CD4-positive, alpha-beta T cell treated with Interleukin-10 for 1 hour (primary cell): ENCODE results near the gene TMEM117.
"Not testable (repeated sequence)": the region's sequence is repeated elsewhere in the genome, so short reads cannot be mapped to it uniquely, and the experiment has no call there.

ENCODE experiments used
- DNase-seq: peaks from one replicate; pipeline ENCODE4 v3.0.0-alpha.2; 2020

Gene TMEM117

DNA sequence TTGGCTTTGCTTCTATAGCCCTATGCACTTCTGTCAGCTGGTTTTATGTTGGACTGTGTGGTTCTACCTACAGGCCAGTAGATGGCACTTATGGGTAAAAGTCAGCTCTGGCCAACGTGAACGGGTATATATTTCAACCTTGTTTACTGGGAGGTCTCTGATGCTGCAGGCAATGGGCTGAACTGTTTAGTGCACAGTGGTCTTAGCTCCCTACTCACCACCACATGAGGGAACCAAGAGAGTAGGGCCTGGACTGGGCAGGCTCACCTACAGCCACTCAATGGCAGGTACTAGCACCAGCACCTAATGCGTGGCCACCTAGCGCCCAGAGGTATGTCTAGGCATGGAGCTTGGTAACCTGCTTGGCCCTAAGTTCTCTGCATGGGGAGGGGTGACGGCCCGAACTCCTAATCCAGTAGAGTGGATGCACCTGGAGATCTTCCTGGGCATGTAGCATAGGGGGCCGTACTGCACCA, 481.8 kb downstream of the TMEM117 start:
- DNase-seq = peak; percentile 3

DNA sequence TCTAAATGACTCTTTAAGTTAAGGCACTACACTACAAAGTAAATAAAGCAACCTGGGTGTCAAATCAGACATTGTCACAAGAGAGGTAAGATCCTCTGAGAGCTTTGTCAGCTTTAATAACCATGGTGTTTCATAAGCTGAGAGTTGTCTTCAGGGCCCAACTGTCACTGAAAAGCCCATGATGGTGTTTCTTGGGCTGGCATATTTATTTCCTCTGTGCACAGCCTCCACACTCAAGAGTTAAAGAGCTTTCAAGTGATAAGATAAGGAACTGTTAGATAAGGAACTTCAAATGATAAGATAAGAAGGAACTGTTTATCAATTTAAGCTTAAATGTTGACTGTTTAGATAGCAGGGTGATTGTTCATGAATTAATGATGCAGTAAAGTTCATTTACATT, 495.4 kb downstream of the TMEM117 start:
- no peak for DNase-seq

DNA sequence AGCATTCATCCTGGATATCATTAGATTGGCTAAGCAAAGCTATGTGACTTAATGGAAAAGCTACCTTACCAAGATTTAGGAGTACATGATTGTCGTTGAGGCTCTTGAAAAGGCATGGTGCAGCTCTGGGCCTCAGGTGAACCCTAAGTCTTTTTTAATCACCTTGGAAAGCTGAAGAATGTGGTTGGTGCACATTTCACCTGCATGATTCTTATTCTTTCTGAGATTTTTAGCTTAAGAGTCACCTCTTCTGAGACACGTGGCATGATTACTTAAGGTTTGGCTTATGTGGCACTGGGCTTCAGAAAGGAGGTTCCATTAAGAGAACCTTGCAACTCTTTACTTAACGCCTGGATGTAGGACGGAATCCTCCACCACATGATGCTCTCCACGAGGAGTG, 498.5 kb downstream of the TMEM117 start:
- DNase-seq = no peak

DNA sequence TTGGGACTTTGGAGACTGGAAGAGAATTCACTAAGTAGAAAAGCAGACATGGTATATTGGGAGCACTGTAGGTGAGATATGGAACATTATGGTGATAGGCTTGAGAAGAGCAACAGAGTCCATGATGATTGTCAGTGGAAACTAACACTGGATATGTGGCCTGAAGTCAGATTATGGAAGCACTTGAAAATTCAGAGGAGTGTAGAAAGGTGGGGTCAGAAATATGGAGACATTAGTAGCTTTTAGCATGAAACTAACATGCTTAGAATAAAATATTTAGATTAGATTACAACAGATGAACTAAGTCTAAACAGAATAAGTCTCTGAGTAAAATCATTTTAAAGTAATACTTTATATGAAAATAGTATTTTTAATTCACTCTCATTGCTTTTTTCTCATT, 499.1 kb downstream of the TMEM117 start:
- no peak for DNase-seq

DNA sequence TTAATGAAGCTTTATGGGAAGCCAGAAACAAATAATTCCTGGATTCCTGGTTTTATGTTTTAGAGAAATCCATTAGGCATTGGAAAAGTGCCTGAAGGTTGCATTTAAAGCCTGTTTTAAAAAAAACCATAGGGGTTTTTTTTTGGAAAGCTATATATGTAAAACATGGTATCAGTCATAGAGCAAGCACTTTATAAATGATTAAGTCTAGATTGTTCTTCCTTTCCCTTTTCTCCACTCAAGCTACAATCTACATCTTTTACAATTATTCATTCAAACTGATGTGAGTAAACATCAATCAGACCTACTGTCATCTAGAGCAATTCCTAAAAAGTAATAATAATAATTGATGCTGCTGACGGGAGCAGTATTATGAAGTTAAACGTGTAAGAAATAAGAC, 500.7 kb downstream of the TMEM117 start:
- no peak for DNase-seq

DNA sequence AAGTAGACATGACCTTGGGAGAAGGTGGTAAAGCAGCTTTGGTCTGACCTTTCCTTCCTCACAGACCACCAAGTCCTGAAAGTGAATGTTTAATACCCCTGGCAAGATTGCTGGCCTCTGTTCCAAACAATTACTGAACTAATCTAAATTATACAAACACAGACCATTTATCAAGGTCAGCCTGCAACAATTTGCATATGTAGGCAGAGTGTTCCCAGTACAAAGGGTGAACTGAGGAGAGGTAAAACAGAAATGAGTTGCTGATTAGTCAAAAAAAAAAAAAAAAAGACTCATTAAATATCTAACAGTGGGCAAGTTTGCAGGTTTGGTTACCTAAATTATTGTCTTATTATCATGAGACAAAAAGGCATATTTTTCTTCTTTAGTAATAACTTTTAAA, 506.5 kb downstream of the TMEM117 start:
- no peak for DNase-seq

DNA sequence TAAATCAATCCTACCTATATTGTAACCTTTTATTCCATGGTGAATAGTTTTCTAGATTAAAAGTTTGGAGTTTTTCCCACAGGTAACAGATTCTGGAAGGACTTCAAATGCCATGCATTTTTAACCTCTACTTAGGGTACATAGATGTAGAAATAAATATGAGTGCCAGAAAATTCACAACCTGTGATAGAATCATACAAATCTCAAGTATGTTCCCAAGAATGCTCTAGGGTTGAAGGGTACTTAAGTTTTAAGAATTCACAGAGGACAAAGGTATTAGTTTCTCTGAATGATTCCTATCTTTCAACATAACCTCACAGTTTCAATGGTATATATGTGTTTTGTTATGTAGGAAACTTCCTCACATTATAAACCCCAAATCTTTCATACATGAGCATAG, 511.3 kb downstream of the TMEM117 start:
- DNase-seq = no peak

DNA sequence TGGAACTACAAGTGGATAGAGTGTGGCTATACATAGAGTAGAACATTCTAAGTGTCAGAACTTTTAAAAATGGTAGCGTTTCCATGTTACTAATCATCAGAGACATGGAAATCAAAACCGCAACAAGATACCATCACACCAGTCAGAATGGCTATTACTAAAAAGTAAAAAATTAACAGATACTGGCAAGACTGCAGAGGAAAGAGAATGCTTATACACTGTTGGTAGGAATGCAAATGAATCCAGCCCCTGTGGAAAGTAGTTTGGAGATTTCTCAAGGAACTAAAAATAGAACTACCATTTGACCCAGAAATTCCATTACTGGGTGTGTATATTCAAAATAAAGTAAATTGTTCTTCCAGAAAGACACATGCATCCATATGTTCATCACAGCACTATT, 521.6 kb downstream of the TMEM117 start:
- DNase-seq = no peak

DNA sequence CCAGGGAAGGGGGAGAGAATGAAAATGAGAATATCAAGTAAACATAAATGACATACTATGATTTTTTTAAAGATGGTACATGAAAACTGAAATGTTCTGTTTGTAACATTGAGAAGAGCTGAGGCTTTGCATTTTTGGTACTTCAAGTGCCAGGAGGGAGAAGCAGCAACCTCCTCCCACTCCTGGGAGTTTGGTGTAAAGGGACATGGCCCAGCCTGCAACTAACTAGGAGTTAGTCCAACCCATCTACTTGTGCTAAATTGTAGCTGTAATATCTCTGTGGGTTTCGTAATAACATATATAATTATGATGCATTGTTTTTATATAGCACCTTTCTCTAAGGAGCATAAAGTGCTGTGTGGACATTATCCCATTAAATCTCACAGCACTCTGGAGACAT, 522.8 kb downstream of the TMEM117 start:
- no peak for DNase-seq

DNA sequence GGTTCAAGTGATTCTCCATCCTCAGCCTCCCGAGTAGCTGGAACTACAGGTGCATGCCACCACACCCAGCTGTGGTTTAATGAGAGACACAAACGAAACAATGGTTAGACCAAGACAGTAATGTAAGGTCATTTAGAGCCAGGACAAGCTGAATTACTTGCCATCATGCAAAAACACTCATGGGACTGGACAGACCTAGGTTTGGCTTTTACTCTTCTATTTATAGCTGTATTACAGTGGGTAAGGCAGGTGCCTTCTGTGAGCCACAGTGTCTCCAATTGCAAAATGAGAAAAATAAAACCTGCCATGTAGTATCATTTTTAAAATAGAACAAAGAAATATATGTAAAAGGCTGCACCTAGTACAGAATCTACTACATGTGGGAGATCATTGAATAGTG, 527.1 kb downstream of the TMEM117 start:
- no peak for DNase-seq

DNA sequence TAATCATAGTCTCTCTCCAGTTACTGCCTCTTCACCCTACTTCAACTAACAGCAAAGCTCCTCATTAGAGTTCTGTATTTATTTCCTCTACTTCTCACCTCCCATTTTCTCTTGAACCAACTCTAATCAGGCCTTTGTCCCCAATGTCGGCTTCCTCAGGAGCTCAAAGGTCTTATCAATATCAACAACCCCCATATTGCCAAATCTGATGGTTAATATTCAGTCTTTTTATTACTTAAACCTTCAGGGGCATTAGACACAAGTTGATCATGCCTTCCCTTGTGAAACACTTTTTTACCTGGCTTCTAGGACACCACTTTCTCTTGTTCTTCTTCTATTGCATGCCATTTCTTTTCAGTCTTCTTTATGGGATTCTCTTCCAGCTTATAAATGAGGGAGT, 531.3 kb downstream of the TMEM117 start:
- DNase-seq = no peak

DNA sequence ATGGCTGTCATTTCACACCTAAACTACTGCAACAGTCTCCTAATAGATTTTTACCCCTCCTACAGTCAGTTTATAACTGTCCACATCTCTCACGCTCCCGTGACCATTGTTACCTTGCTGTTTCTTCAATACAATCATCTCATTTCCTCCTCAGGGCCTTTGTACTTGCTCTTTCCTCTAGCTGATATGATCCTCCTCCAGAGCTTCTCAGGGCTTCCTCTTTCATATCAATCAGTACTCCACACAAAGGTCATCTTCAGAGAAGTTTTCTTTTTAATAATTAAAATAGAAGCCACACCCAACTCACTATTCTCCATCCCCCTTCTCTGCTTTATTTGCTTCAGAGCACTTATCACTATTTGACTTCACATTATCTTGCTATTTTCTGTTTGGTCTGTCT, 532.0 kb downstream of the TMEM117 start:
- no peak for DNase-seq

DNA sequence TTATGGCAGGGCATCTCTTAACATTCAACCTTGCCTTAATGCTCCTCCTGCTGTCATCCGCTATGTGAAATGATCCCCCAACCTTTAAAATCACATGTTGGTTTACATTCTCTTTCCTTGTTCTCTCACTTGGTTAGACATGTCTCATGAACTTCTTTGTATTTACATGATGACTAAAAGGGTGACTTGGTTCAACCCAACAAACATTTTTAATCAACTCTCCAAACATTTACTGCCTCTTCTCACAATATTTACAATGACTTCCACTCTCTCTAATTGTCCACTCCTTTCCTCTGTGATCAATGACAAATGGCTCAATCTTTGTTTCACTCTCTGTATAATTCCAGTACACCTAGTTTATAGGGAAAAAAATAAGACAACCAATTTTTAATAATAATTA, 534.1 kb downstream of the TMEM117 start:
- DNase-seq = no peak

DNA sequence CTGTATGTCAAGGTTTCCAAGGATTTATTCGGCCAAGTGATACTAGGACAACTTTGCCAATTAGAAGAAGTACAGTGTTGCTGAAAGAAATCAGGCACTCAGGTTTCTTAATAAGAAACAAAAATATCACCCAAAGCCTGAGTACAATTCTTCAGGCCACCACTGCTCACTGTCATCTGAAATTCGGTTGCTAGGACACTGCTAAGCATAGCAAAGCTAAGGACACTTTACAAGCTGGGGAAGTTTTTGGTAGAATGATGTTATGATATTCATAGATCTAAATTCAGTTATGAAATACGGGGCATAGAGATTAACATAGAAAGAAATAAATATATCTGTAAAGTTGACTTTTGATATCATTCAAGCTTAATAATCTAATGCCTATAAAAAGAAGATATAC, 535.1 kb downstream of the TMEM117 start:
- DNase-seq = no peak

DNA sequence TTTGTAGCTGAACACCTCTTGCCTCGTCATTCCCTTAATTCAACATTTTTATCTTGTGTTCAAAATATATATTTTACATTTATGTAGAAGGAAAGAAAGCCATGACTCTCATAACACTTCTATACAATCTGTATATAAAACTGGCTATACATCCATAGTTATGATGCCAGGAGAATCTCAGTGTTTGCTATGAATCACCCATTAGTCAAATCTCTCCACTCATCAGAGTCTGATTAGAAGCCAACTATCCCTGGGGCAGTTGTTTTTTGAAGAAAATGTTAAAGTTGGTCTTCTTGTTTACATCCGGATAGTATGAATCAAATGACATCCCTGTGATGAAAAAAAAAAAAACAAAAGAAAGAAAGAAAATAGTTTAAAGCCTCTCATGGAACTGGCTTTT, 536.4 kb downstream of the TMEM117 start:
- no peak for DNase-seq

DNA sequence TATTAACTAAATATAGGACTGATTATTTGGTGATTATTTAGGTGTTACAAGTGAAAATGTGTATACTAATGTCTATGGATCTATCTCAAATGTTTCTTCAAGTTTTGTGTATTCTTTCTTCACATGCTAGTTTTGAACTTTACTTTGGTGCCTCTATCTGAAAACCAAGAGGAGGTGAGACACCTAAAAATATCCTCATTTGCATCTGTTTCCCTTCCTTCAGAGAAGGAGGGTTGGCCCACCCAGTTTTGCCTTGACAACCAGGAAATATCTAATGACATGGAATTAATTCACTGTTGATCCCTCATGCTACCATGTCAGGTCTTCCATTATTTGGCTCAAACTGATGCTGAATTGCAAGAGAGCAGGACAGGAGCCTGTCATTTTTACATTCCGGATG, 539.8 kb downstream of the TMEM117 start:
- no peak for DNase-seq

DNA sequence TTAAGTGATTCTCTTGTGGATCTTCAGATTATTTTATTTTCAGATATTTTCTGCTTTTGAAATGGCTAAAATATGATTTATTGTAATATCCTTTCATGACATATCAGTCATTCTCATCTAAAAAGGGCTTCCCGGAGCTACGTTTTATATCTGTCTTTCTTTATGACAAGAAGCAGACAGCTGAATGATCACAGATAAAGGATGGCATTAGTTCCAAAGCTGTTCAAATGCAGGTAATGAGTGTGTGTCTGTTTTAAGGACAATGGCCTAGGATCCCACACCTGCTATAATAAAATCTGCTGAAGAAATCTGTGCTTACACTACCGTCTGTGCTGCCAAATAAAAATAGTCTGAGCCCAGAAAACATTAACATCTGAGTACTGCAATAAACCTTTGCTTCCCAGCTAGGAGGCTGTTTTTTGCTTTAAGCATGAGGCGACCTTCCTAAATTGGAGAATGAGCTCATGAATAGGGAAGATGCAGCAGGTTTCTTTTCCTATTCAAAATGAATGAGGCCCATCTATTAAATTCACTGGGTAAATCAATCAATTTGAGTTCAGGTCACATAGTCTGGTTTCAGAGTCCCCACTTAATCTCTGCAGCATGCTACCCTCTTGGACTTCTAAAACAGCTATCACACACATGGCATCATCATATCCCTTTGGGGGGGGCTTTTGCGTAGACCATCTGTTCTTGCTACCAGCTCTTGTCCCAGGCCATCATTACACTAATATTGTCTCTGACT, 541.7 kb downstream of the TMEM117 start:
- no peak for DNase-seq

DNA sequence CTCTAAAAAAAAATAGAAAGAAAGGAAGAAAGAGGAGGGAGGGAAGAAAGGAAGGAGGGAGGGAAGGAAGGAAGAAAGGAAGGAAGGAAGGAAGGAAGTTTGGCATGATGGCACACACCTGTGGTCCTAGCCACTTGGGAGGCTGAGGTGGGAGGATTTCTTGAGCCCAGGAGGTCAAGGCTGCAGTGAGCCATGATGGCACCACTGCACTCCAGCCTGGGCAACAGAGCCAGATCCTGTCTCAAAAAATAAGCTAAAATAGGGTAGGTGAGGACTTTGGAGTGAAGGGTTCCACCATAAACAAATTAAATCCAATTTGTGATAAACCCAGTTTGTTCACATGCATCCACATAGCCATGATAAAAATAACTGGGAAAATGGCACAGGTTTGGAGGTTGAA, 543.2 kb downstream of the TMEM117 start:
- DNase-seq = not testable (repeated sequence)

DNA sequence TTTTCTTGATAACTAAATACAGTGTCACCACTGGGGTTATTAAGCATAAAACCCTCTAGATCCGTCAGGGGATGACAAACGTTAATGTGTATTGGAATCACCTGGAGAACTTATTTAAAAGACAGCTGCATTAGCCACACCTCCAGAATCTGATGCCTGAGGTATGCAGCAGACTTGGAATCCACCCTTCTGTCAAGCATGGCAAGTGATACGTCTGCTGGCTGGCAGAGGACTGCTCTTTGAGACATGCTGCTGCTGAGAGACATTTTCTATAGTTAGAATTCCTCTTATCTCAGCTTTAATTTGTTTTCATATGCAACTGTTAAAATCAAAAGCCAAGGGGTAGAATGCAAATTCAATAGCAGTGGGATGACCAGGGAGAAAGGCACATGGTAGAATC, 544.0 kb downstream of the TMEM117 start:
- no peak for DNase-seq

DNA sequence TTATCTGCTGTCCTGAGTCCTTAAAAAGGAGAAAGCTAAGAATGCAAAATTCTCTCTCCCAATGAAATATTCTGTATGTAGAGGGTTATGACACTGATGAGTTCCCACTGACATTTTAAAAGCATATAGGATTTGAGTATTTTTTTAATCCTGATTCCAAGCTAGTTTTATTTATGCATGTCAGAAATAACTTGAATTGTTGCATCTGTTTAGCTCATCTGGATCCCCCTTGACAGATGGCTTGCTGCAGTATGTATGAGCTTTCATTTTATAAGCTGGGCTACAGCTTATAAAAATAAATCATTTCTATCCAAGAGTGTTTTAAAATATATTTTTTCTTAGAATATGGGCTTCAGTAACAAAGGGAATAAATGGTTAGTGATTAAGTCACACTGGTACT, 545.0 kb downstream of the TMEM117 start:
- no peak for DNase-seq

DNA sequence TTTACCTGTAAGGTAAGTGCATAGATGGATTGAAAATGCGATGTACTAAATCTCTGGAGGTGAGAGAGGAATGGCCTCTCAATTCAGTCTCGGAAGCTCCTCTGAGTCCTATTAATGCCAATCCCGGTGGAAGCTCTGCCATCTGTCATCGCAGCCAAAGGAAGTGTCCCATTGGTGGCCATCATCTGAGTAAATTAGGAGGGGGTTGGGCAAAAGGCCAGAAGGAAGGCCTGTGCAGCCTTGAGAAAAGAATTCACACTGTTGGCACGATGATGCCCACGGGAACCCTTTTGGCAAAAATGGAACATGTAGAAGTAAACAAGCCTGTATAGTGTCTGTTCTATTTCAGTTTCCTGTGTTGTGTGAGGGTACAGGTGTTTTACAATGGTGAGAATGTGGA, 545.5 kb downstream of the TMEM117 start:
- no peak for DNase-seq

DNA sequence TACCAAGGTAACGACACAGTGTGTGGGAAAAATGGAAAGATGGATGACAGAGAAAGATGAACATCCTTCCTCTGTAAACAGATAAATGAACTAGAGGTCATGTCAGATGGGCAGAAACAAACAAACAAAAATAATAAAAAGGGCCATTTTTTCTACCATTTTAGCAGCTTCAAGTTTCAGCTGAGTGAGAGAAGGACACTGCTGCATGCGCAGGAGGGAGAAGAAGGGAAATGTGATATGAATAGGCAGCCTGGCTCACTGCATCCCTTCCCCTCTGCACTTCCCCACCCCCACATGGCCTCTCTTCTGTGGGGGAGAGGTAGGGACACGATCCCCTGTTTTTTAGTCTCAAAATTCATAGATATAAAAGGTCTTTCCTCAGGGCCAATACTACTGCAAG, 548.3 kb downstream of the TMEM117 start:
- DNase-seq = no peak

DNA sequence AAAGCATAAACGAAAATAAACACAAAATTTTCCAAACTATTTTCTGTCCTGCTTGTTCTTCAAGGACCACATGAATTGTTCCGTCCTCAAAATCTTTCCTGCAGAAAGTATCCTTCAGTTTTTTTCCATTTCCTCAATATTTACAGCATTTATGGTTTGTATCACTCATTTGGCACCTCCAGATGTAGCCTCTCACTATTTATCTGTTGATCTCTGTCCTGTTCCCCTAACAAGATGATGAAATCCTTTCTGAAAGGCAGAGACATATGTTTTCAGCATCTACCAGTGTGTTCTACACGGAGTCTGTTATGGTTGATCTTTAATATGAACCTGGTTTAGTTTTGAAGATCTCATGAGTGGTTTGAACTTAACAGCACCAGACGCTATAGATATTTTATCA, 550.1 kb downstream of the TMEM117 start:
- DNase-seq = no peak

DNA sequence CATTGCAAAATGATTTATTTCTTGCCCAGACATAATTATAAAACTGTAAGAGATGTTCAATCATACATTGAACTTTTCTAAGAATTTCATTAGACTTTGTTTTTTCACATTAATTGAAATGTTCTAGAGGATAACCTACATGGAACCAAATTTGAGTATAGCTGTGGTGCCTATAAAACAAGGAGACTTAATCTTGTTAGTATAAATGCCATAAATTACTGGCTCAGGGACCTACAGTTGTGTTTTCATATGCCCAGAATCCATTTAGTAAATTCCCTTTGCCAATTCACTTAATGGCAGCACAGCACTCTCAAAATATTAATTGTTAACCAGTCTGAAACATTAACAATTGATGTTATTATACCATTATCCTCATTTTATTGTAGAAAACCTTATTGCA, 551.7 kb downstream of the TMEM117 start:
- DNase-seq = no peak

DNA sequence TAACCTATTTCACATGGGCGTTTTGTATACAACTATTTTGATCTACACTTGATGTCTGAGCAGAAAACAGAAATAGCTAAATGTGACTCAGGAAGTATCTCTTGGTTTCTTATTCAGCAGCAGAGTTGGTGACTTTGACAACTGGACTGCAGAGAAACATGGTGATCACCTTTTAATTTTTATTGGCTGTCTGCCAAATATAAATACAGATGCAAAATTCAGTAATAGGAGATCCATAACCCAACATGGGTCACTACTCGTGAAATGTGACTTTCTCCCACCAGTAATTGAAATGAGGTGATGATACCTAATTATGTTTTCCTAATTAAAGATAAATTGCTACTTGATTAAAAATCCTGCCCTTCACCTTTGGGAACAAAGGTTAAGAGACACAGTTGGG, 553.2 kb downstream of the TMEM117 start:
- no peak for DNase-seq

DNA sequence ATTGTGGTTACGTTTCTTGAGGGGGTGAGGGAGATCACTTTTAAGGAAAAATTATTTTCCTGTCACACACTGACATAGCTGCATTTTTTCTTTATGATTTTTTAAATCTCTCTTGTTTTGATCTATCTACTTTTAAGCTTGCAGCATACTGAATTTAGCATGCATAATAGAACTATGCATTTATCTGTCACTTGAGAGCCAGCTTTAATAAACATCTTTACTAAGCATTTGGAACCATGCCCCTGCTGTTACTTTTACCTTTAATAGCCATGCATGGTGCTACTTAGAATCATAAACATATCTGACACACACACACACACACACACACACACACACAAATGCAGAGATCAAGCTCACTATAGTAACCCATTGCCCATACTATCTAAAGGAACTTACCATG, 554.0 kb downstream of the TMEM117 start:
- DNase-seq = no peak
